ENCODE results near the gene GRIK4. TPM values are rescaled to one million over a fixed set of nuclear protein-coding genes. Genes with fewer than 3 reads are reported as not detected.

The GRIK4 gene
- total RNA-seq, 1 donor from 2014 or later, result not detected

GRCh38 chr11:120823159-120823558 is 311.6 kb downstream of the GRIK4 start:
- Mint-ChIP-seq H3K4me1 (ENCODE audit: low read depth) (no peaks in the 10 kb centered on the region), H3K9me3 (no peaks in the 10 kb centered on the region), H3K27me3 (ENCODE audit: low read depth) (peaks cover 18% of the 10 kb centered on the region), H3K36me3 (ENCODE audit: low read depth) (no peaks in the 10 kb centered on the region), H3K27ac (no peak overlapping the region), H3K4me3 (ENCODE audit: low read depth) (no peak overlapping the region)
- no peak for DNase-seq (ENCODE audit: low spot score)
- intact Hi-C loops (cut with micrococcal nuclease), result no loop called here

- no peaks in the 10 kb centered on the region for H3K4me1 Mint-ChIP-seq (ENCODE audit: low read depth)
- H3K27me3 Mint-ChIP-seq (ENCODE audit: low read depth), result peaks cover 13% of the 10 kb centered on the region
- no peaks in the 10 kb centered on the region for H3K9me3 Mint-ChIP-seq
- DNase-seq (ENCODE audit: low spot score), result no peak
- intact Hi-C loops (cut with micrococcal nuclease), result no loop called here
- H3K36me3 Mint-ChIP-seq (ENCODE audit: low read depth), result no peaks in the 10 kb centered on the region
- no peak overlapping the region for H3K27ac Mint-ChIP-seq
- no peak overlapping the region for H3K4me3 Mint-ChIP-seq (ENCODE audit: low read depth)
Observed at GRCh38 chr11:120824242-120824641, 312.7 kb downstream of the GRIK4 start.

- no peaks in the 10 kb centered on the region for H3K36me3 Mint-ChIP-seq (ENCODE audit: low read depth)
- no peaks in the 10 kb centered on the region for H3K9me3 Mint-ChIP-seq
- intact Hi-C loops (cut with micrococcal nuclease), result no loop called here
- no peak overlapping the region for H3K4me3 Mint-ChIP-seq (ENCODE audit: low read depth)
- no peaks in the 10 kb centered on the region for H3K4me1 Mint-ChIP-seq (ENCODE audit: low read depth)
- no peaks in the 10 kb centered on the region for H3K27me3 Mint-ChIP-seq (ENCODE audit: low read depth)
- DNase-seq (ENCODE audit: low spot score), result no peak
- H3K27ac Mint-ChIP-seq, result no peak overlapping the region
Observed at GRCh38 chr11:120827198-120827597, 315.6 kb downstream of the GRIK4 start.

GRCh38 chr11:120827820-120828219 is 316.3 kb downstream of the GRIK4 start:
- H3K4me3 Mint-ChIP-seq (ENCODE audit: low read depth), result no peak overlapping the region
- intact Hi-C loops (cut with micrococcal nuclease), result no loop called here
- no peaks in the 10 kb centered on the region for H3K4me1 Mint-ChIP-seq (ENCODE audit: low read depth)
- no peak for DNase-seq (ENCODE audit: low spot score)
- no peak overlapping the region for H3K27ac Mint-ChIP-seq
- peaks cover 2% of the 10 kb centered on the region for H3K27me3 Mint-ChIP-seq (ENCODE audit: low read depth)
- no peaks in the 10 kb centered on the region for H3K9me3 Mint-ChIP-seq
- H3K36me3 Mint-ChIP-seq (ENCODE audit: low read depth), result no peaks in the 10 kb centered on the region

- H3K27ac Mint-ChIP-seq, result no peak overlapping the region
- intact Hi-C loops (cut with micrococcal nuclease), result no loop called here
- no peak for DNase-seq (ENCODE audit: low spot score)
- H3K27me3 Mint-ChIP-seq (ENCODE audit: low read depth), result peaks cover 7% of the 10 kb centered on the region
- no peaks in the 10 kb centered on the region for H3K36me3 Mint-ChIP-seq (ENCODE audit: low read depth)
- no peaks in the 10 kb centered on the region for H3K9me3 Mint-ChIP-seq
- H3K4me1 Mint-ChIP-seq (ENCODE audit: low read depth), result no peaks in the 10 kb centered on the region
- no peak overlapping the region for H3K4me3 Mint-ChIP-seq (ENCODE audit: low read depth)
Observed at GRCh38 chr11:120828847-120829246, 317.3 kb downstream of the GRIK4 start.

DNA sequence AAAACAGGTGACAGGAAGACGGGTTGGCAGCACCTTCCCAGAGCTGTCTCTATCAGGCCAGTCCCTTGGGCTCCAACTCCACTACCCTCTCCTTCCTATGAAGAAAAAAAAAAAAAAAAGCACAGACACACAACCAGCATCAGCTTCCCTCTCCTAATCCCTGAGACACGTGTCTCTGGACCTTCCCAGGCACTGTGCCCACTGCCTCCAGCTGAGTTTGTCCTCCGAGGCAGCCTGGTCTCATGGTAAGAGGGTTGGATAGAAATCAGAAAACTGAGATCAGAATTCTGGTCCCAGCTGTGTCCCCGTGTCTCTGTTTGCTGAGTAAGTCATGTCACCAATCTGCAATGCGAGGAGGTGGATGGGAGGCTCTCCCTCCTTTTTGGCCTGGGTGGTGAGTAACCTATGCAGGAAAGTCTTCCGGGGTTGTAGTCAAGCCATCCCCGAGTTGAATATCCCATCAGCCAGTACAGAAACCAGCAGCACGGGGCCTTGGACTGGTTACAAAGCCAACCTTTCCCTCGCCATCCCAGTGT is 318.6 kb downstream of the GRIK4 start:
- Mint-ChIP-seq H3K27ac (no peak overlapping the region), H3K27me3 (ENCODE audit: low read depth) (peaks cover 8% of the 10 kb centered on the region), H3K4me3 (ENCODE audit: low read depth) (no peak overlapping the region), H3K9me3 (no peaks in the 10 kb centered on the region), H3K36me3 (ENCODE audit: low read depth) (no peaks in the 10 kb centered on the region), H3K4me1 (ENCODE audit: low read depth) (no peaks in the 10 kb centered on the region)
- intact Hi-C loops (cut with micrococcal nuclease), result no loop called here
- no peak for DNase-seq (ENCODE audit: low spot score)

DNA sequence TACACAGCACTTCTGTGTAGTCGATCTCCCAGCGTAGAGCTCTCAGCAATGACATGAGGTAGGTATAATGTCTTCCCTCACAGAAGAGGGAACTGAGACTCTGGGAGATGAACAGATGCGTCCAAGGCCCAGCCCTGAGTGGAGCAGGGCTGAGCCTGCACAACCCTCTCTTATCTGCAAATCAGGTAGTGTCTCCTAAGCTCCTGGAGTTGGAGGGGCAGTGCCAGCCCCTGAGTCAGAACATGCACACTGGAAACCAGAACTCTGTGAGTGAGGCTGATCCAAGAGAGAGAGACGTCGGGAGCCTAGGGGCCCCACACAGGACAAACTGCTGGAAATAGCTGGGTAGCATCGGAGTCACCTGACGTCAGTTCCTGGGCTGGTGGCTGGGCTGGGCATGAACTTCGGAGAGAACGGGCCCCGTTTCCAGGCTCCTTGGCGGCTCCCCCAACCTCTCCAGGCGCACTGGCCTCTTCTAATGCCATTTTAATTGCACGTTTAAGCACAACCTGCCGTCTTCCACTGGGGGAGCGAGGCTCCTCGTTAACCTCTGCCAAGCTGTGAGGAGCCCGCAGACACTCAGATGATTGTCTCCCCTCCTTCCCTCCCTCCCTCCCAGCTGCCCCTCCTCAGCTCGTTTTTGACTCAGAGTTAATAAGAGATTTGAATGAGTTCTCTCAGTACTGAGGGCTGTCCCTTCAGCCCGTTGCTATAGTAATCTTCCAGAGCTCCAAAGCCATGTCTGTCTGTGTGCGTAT is 321.1 kb downstream of the GRIK4 start:
- intact Hi-C loops (cut with micrococcal nuclease), result no loop called here
- Mint-ChIP-seq H3K27ac (no peak overlapping the region), H3K36me3 (ENCODE audit: low read depth) (no peaks in the 10 kb centered on the region)

DNA sequence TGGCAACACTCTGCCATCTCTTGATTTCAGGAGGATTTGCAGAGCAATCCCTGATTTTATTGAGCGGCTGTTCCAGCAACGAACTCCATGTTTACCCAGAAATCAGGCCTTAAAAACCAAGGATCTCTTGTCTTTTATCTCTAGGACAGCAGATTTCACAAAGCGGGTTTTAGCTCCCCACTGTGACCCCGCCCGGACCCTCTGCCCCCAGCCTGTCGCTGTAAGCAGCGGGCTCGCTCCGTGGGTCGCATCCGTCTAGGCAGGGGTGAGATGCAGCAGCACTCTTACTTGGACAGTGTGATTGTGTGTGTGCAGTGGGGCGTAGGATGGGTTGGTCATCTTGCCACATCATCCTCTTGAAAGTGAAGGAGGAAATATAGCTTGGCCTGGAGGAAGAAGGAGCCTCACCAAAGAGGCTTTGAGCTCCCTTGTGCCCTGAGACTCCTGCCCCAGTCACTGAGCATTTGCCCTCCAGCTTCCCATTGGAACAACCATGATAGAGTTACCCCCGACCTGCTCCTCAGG is 323.2 kb downstream of the GRIK4 start:
- Mint-ChIP-seq H3K27me3 (ENCODE audit: low read depth) (peaks cover 14% of the 10 kb centered on the region), H3K9me3 (no peaks in the 10 kb centered on the region), H3K36me3 (ENCODE audit: low read depth) (no peaks in the 10 kb centered on the region), H3K4me3 (ENCODE audit: low read depth) (no peak overlapping the region), H3K27ac (no peak overlapping the region), H3K4me1 (ENCODE audit: low read depth) (peaks cover 18% of the 10 kb centered on the region)
- intact Hi-C loops (cut with micrococcal nuclease), result loop anchor here (5.0 kb wide), 1 partner anchor 818 kb away; no protein-coding TSS in a partner anchor
- no peak for DNase-seq (ENCODE audit: low spot score)

More for the DNA sequence above, 321.1 kb downstream of the GRIK4 start:
- peaks cover 14% of the 10 kb centered on the region for H3K27me3 Mint-ChIP-seq (ENCODE audit: low read depth)
- DNase-seq (ENCODE audit: low spot score), result no peak
- H3K9me3 Mint-ChIP-seq, result no peaks in the 10 kb centered on the region
- H3K4me3 Mint-ChIP-seq (ENCODE audit: low read depth), result no peak overlapping the region
- H3K4me1 Mint-ChIP-seq (ENCODE audit: low read depth), result peaks cover 15% of the 10 kb centered on the region

DNA sequence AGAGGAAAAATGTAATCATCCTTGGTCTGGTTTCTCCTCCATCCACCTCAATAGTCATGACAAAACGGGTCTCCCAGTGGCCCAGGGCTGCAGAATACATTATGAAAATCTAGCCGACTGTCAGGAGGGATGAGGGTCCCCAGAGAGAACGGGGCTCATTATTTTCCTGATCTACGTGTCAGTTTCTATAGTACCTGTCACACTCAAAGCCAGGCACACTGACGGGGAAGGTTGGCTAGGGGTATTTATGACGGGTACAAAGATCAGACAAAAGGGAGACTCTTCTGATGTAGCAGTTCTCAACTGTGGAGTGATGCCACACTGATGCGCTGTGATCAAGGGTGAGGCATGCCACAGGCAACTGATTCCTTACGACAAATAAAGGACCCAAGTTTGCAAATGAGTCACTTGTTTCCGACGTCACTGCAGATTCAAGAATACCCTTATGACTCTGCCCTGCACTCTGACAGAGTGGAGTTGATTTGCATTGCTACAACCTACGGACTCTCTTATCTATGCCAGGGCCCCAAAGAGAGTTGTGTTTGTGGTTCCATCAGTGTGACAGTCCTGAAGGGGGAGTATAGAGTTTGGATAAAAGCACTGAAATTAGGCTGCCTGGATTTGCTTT is 324.2 kb downstream of the GRIK4 start:
- Mint-ChIP-seq H3K4me3 (ENCODE audit: low read depth) (no peak overlapping the region), H3K9me3 (no peaks in the 10 kb centered on the region), H3K36me3 (ENCODE audit: low read depth) (no peaks in the 10 kb centered on the region), H3K27me3 (ENCODE audit: low read depth) (peaks cover 17% of the 10 kb centered on the region), H3K27ac (peak overlapping the region; percentile 47), H3K4me1 (ENCODE audit: low read depth) (peaks cover 18% of the 10 kb centered on the region)
- peak; percentile 13 for DNase-seq (ENCODE audit: low spot score)
- intact Hi-C loops (cut with micrococcal nuclease), result loop anchor here (5.0 kb wide), 1 partner anchor 817 kb away; no protein-coding TSS in a partner anchor

- no peaks in the 10 kb centered on the region for H3K9me3 Mint-ChIP-seq
- no peaks in the 10 kb centered on the region for H3K36me3 Mint-ChIP-seq (ENCODE audit: low read depth)
- intact Hi-C loops (cut with micrococcal nuclease), result loop anchor here (5.0 kb wide), 1 partner anchor 815 kb away; no protein-coding TSS in a partner anchor
- H3K27me3 Mint-ChIP-seq (ENCODE audit: low read depth), result peaks cover 15% of the 10 kb centered on the region
- no peak overlapping the region for H3K27ac Mint-ChIP-seq
- DNase-seq (ENCODE audit: low spot score), result no peak
- H3K4me1 Mint-ChIP-seq (ENCODE audit: low read depth), result peaks cover 18% of the 10 kb centered on the region
- H3K4me3 Mint-ChIP-seq (ENCODE audit: low read depth), result no peak overlapping the region
Observed at GRCh38 chr11:120837696-120838095, 326.1 kb downstream of the GRIK4 start.

GRCh38 chr11:120839201-120839600 is 327.7 kb downstream of the GRIK4 start:
- Mint-ChIP-seq H3K4me3 (ENCODE audit: low read depth) (no peak overlapping the region), H3K27ac (no peak overlapping the region), H3K36me3 (ENCODE audit: low read depth) (no peaks in the 10 kb centered on the region), H3K4me1 (ENCODE audit: low read depth) (peaks cover 18% of the 10 kb centered on the region), H3K27me3 (ENCODE audit: low read depth) (peaks cover 9% of the 10 kb centered on the region), H3K9me3 (no peaks in the 10 kb centered on the region)
- no peak for DNase-seq (ENCODE audit: low spot score)
- intact Hi-C loops (cut with micrococcal nuclease), result loop anchor here (5.0 kb wide), 1 partner anchor 813 kb away; no protein-coding TSS in a partner anchor

GRCh38 chr11:120839846-120840402 is 328.4 kb downstream of the GRIK4 start:
- peaks cover 18% of the 10 kb centered on the region for H3K4me1 Mint-ChIP-seq (ENCODE audit: low read depth)
- intact Hi-C loops (cut with micrococcal nuclease), result loop anchor here (5.0 kb wide), 1 partner anchor 812 kb away; no protein-coding TSS in a partner anchor
- H3K9me3 Mint-ChIP-seq, result no peaks in the 10 kb centered on the region
- H3K36me3 Mint-ChIP-seq (ENCODE audit: low read depth), result no peaks in the 10 kb centered on the region
- DNase-seq (ENCODE audit: low spot score), result no peak
- no peak overlapping the region for H3K4me3 Mint-ChIP-seq (ENCODE audit: low read depth)
- H3K27ac Mint-ChIP-seq, result no peak overlapping the region
- peaks cover 9% of the 10 kb centered on the region for H3K27me3 Mint-ChIP-seq (ENCODE audit: low read depth)

Data from activated T-helper 2 cell treated with anti-CD3 and anti-CD28 coated beads, Interferon-gamma antibody, Interleukin-2, Interleukin-4, amounts not matched to agents 10 μg/mL and 5 μg/mL and 100 μg/mL, durations not matched to agents 14 hours and 24 hours and 36 hours (primary cell).